PC-9 (cell line): ENCODE results near the gene KRTAP10-12.

Experiments
- EZH2 ChIP-seq: fragments of 200-600 bp; sonication (generic); IDR thresholded peaks from 2 replicates; pipeline ENCODE4 v1.8.0; 2017; ENCODE audit warnings: antibody characterized with exemption, low read depth
- TF ChIP-seq, protein P1 (sequence below): fragments of 200-600 bp; sonication (generic); conservative IDR thresholded peaks from 2 replicates; pipeline ENCODE4 v1.6.1; 2017; ENCODE audit warnings: mixed run types, antibody characterized with exemption, mild to moderate bottlenecking, moderate library complexity

- TF ChIP-seq, protein P1, sequence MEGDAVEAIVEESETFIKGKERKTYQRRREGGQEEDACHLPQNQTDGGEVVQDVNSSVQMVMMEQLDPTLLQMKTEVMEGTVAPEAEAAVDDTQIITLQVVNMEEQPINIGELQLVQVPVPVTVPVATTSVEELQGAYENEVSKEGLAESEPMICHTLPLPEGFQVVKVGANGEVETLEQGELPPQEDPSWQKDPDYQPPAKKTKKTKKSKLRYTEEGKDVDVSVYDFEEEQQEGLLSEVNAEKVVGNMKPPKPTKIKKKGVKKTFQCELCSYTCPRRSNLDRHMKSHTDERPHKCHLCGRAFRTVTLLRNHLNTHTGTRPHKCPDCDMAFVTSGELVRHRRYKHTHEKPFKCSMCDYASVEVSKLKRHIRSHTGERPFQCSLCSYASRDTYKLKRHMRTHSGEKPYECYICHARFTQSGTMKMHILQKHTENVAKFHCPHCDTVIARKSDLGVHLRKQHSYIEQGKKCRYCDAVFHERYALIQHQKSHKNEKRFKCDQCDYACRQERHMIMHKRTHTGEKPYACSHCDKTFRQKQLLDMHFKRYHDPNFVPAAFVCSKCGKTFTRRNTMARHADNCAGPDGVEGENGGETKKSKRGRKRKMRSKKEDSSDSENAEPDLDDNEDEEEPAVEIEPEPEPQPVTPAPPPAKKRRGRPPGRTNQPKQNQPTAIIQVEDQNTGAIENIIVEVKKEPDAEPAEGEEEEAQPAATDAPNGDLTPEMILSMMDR, result no peak
- TF ChIP-seq EZH2, result no peak
These were observed 19.1 kb upstream of the KRTAP10-12 start for GRCh38 chr21:44677881-44678280.
